Type B pancreatic cell (in vitro differentiated cells): Measurements from ENCODE around the gene CLDN6. TPM values are rescaled to one million over a fixed set of nuclear protein-coding genes. Genes with fewer than 3 reads are reported as not detected.

ENCODE experiments used
- DNase-seq: peaks from one replicate; pipeline ENCODE4 v3.0.0; 2021; ENCODE audit warnings: mixed read lengths; ENCODE audit not compliant: unreplicated experiment; ENCODE audit errors: extremely low spot score
- H3K27ac Mint-ChIP-seq: 2 replicates; pipeline ENCODE4 v1.8.0; 2021; ENCODE audit warnings: mild to moderate bottlenecking, mixed read lengths
- H3K27me3 Mint-ChIP-seq: 2 replicates; pipeline ENCODE4 v1.8.0; 2021; ENCODE audit warnings: mixed read lengths
- H3K36me3 Mint-ChIP-seq: 2 replicates; pipeline ENCODE4 v1.8.0; 2021; ENCODE audit warnings: mixed read lengths
- H3K4me1 Mint-ChIP-seq: one replicate; pipeline ENCODE4 v1.8.0; 2021; ENCODE audit warnings: mixed read lengths; ENCODE audit not compliant: unreplicated experiment
- H3K4me3 Mint-ChIP-seq: 2 replicates; pipeline ENCODE4 v1.8.0; 2021; ENCODE audit warnings: mild to moderate bottlenecking, mixed read lengths
- H3K9me3 Mint-ChIP-seq: 2 replicates; pipeline ENCODE4 v1.8.0; 2021; ENCODE audit warnings: mixed read lengths
- total RNA-seq: library from RNA; stranded (reverse); gene quantifications from 2 replicates; pipeline ENCODE4 v1.2.1, GENCODE V29; 2021; ENCODE audit warnings: low replicate concordance
- TF ChIP-seq, protein P1 (sequence below): fragments of 200-600 bp; sonication (generic); conservative IDR thresholded peaks from 2 replicates; pipeline ENCODE4 v1.5.0; 2021; ENCODE audit warnings: antibody characterized with exemption, mild to moderate bottlenecking

CLDN6 gene
- total RNA-seq, 1 donor from 2014 or later = 98.9 TPM

DNA sequence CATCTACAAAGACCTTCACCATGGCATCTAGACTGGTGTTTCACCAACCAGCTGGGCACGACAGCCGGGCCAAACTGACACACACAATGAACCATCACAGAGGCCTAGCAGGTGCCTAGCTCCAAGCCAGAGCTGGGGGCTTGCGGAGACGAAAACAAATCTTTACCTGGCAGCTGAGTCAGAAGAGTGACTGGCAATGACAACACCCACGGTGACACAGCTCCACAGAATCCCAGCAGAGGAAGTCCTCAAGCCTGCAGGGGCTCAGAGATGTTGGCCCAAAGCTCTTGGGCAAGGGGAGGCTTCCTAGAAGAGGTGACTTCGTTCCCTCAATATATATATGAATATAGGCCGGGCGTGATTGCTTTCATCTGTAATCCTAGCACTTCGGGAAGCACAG, 33.5 kb upstream of the CLDN6 start:
- Mint-ChIP-seq H3K9me3 (no peaks in the 10 kb centered on the region), H3K36me3 (peaks cover 10% of the 10 kb centered on the region), H3K4me1 (no peaks in the 10 kb centered on the region), H3K27me3 (peaks cover 53% of the 10 kb centered on the region), H3K4me3 (no peak overlapping the region), H3K27ac (no peak overlapping the region)
- TF ChIP-seq, protein P1, sequence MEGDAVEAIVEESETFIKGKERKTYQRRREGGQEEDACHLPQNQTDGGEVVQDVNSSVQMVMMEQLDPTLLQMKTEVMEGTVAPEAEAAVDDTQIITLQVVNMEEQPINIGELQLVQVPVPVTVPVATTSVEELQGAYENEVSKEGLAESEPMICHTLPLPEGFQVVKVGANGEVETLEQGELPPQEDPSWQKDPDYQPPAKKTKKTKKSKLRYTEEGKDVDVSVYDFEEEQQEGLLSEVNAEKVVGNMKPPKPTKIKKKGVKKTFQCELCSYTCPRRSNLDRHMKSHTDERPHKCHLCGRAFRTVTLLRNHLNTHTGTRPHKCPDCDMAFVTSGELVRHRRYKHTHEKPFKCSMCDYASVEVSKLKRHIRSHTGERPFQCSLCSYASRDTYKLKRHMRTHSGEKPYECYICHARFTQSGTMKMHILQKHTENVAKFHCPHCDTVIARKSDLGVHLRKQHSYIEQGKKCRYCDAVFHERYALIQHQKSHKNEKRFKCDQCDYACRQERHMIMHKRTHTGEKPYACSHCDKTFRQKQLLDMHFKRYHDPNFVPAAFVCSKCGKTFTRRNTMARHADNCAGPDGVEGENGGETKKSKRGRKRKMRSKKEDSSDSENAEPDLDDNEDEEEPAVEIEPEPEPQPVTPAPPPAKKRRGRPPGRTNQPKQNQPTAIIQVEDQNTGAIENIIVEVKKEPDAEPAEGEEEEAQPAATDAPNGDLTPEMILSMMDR = no peak
- no peak for DNase-seq

DNA sequence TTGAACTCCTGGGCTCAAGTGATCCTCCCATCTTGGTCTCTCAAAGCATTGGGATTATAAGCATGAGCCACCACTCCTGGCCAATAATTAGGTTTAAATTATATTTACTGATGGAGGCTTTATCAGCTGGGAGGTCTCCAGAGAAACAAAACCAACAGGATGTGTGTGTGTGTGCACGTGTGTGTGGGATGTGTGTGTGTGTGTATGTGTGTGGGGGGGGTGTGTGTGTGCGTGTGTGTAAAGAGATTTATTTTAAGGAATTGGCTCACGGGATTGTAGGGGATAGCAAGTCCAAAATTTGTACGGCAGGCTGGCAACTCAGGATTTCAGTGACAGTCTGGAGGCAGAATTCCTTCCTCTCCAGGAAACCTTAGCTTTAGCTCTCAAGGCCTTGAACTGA, 33.0 kb upstream of the CLDN6 start:
- DNase-seq = no peak
- Mint-ChIP-seq H3K27ac (no peak overlapping the region), H3K4me3 (no peak overlapping the region), H3K27me3 (peaks cover 53% of the 10 kb centered on the region), H3K36me3 (peaks cover 10% of the 10 kb centered on the region), H3K9me3 (no peaks in the 10 kb centered on the region), H3K4me1 (no peaks in the 10 kb centered on the region)
- TF ChIP-seq, protein P1 = no peak

DNA sequence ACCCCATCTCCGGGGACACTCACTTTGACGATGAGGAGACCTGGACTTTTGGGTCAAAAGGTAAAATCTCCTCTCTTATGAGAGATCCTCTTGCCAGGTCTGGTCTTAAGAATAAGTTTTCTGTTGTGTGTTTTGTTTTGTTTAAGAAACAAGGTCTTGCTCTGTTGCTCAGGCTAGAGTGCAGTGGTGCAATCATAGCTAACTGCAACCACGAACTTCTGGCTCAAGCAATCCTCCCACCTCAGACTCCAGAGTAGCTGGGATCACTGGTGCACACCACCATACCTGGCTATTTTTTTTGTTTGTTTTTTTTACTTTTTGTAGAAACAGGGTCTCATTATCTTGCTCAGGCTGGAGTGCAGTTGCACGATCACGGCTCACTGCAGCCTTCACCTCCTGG, 32.5 kb upstream of the CLDN6 start:
- no peak overlapping the region for H3K4me3 Mint-ChIP-seq
- TF ChIP-seq, protein P1 = no peak
- peaks cover 10% of the 10 kb centered on the region for H3K36me3 Mint-ChIP-seq
- no peaks in the 10 kb centered on the region for H3K9me3 Mint-ChIP-seq
- no peak overlapping the region for H3K27ac Mint-ChIP-seq
- H3K27me3 Mint-ChIP-seq = peaks cover 56% of the 10 kb centered on the region
- peaks cover under 1% of the 10 kb centered on the region for H3K4me1 Mint-ChIP-seq
- DNase-seq = no peak

DNA sequence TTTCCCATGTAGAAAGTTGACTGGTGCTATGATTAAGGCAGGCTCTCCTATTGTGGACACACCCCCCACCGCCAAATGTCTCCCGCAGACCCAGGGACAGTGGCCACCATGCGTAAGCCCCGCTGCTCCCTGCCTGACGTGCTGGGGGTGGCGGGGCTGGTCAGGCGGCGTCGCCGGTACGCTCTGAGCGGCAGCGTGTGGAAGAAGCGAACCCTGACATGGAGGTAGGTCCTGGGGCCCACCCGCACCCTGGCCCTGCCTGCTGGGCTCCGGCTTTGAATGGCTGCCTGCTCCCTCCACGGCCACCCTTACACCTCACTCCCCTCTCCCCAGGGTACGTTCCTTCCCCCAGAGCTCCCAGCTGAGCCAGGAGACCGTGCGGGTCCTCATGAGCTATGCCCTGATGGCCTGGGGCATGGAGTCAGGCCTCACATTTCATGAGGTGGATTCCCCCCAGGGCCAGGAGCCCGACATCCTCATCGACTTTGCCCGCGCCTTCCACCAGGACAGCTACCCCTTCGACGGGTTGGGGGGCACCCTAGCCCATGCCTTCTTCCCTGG, 32.0 kb upstream of the CLDN6 start:
- Mint-ChIP-seq H3K9me3 (no peaks in the 10 kb centered on the region), H3K27ac (no peak overlapping the region), H3K4me3 (no peak overlapping the region), H3K36me3 (peaks cover 10% of the 10 kb centered on the region), H3K4me1 (peaks cover 4% of the 10 kb centered on the region), H3K27me3 (peaks cover 60% of the 10 kb centered on the region)
- no peak for DNase-seq
- TF ChIP-seq, protein P1 = no peak

DNA sequence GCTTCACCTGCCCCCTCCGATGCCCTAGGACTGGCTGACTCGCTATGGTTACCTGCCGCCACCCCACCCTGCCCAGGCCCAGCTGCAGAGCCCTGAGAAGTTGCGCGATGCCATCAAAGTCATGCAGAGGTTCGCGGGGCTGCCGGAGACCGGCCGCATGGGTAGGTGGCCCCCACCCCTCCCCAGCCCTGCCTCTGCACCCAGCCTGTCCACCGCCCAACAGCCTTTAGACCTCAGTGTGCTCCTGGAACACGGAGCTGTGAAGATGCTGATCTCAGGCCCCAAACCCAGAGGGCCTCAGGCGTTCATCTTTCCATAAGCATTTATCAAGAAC, 29.4 kb upstream of the CLDN6 start:
- peaks cover 4% of the 10 kb centered on the region for H3K4me1 Mint-ChIP-seq
- H3K9me3 Mint-ChIP-seq = no peaks in the 10 kb centered on the region
- peaks cover 4% of the 10 kb centered on the region for H3K36me3 Mint-ChIP-seq
- H3K27ac Mint-ChIP-seq = no peak overlapping the region
- DNase-seq = no peak
- peaks cover 80% of the 10 kb centered on the region for H3K27me3 Mint-ChIP-seq
- H3K4me3 Mint-ChIP-seq = peak overlapping the region; percentile 68
- TF ChIP-seq, protein P1 = no peak
